ENCODE data around the gene RASGEF1B. TPM values are rescaled to one million over a fixed set of nuclear protein-coding genes. Genes with fewer than 3 reads are reported as not detected.

The RASGEF1B gene
- total RNA-seq, 1 experiment from 2014 or later: 1.4 TPM

GRCh38 chr4:81498551-81499099 is 26.9 kb upstream of the RASGEF1B start:
- no peaks in the 10 kb centered on the region for H3K9me2 ChIP-seq (replicated peaks; ENCODE audit: low read length)
- H3F3A ChIP-seq (ENCODE audit: low read length, unreplicated experiment): no peaks in the 10 kb centered on the region
- TF ChIP-seq EZH2phosphoT487 (IDR thresholded peaks at IDR 0.05; ENCODE audit: borderline replicate concordance, low read length): no peak
- TF ChIP-seq CTCF (conservative IDR thresholded peaks at IDR 0.05; ENCODE audit: low read depth, low read length): no peak
- no peak for TF ChIP-seq EZH2 (IDR thresholded peaks at IDR 0.05; ENCODE audit: low read length, unreplicated experiment)
- no peak overlapping the region for H3K27ac ChIP-seq (ENCODE audit: low read length)
- H3K79me2 ChIP-seq (ENCODE audit: low read length): no peaks in the 10 kb centered on the region
- H3K4me2 ChIP-seq (ENCODE audit: low read length): no peak overlapping the region
- H3K4me1 ChIP-seq (ENCODE audit: insufficient read depth, low read length): no peaks in the 10 kb centered on the region
- ATAC-seq: no peak
- H3K36me3 ChIP-seq (ENCODE audit: low read depth, low read length): no peaks in the 10 kb centered on the region
- ChIA-PET CTCF (no interaction called here), POLR2A (ENCODE audit: unreplicated experiment) (no interaction called here)
- H3K27me3 ChIP-seq (ENCODE audit: low read length): peaks cover 14% of the 10 kb centered on the region
- H2AFZ ChIP-seq (ENCODE audit: low read length): no peak overlapping the region
- no peak for DNase-seq
- intact Hi-C loops (cut with micrococcal nuclease): no loop called here
- H3K9me3 ChIP-seq (ENCODE audit: low read length): no peaks in the 10 kb centered on the region
- H3K4me3 ChIP-seq (ENCODE audit: low read length): no peak overlapping the region
- H3K9ac ChIP-seq (ENCODE audit: low read length): no peak overlapping the region
- BruUV-seq (replicated peaks): no TSS peak
- H4K20me1 ChIP-seq (ENCODE audit: low read length): no peaks in the 10 kb centered on the region

- DNase-seq (no peak), ATAC-seq (no peak)
- Histone ChIP-seq H3K4me3 (ENCODE audit: low read length) (no peak overlapping the region), H4K20me1 (ENCODE audit: low read length) (no peaks in the 10 kb centered on the region), H3K4me2 (ENCODE audit: low read length) (no peak overlapping the region), H3K27me3 (ENCODE audit: low read length) (peaks cover 14% of the 10 kb centered on the region), H3K79me2 (ENCODE audit: low read length) (no peaks in the 10 kb centered on the region), H3K9me2 (replicated peaks; ENCODE audit: low read length) (no peaks in the 10 kb centered on the region), H2AFZ (ENCODE audit: low read length) (no peak overlapping the region), H3F3A (ENCODE audit: low read length, unreplicated experiment) (no peaks in the 10 kb centered on the region), H3K36me3 (ENCODE audit: low read depth, low read length) (no peaks in the 10 kb centered on the region), H3K4me1 (ENCODE audit: insufficient read depth, low read length) (peaks cover 2% of the 10 kb centered on the region; the same call in 1 of the 2 replicates), H3K27ac (ENCODE audit: low read length) (no peak overlapping the region), H3K9me3 (ENCODE audit: low read length) (no peaks in the 10 kb centered on the region), H3K9ac (ENCODE audit: low read length) (no peak overlapping the region)
- POLR2A ChIA-PET (ENCODE audit: unreplicated experiment): no interaction called here
- no TSS peak for BruUV-seq (replicated peaks)
- intact Hi-C loops (cut with micrococcal nuclease): no loop called here
- CTCF ChIA-PET: no interaction called here
- TF ChIP-seq EZH2phosphoT487 (IDR thresholded peaks at IDR 0.05; ENCODE audit: borderline replicate concordance, low read length) (no peak), EZH2 (IDR thresholded peaks at IDR 0.05; ENCODE audit: low read length, unreplicated experiment) (no peak), CTCF (conservative IDR thresholded peaks at IDR 0.05; ENCODE audit: low read depth, low read length) (no peak)
Observed at GRCh38 chr4:81498046-81498445, 26.3 kb upstream of the RASGEF1B start.

GRCh38 chr4:81495345-81495744 is 23.6 kb upstream of the RASGEF1B start:
- intact Hi-C loops (cut with micrococcal nuclease): no loop called here
- no peak for ATAC-seq
- H3K9me3 ChIP-seq (ENCODE audit: low read length): no peaks in the 10 kb centered on the region
- TF ChIP-seq EZH2phosphoT487 (IDR thresholded peaks at IDR 0.05; ENCODE audit: borderline replicate concordance, low read length) (no peak), CTCF (conservative IDR thresholded peaks at IDR 0.05; ENCODE audit: low read depth, low read length) (no peak), EZH2 (IDR thresholded peaks at IDR 0.05; ENCODE audit: low read length, unreplicated experiment) (no peak)
- no peaks in the 10 kb centered on the region for H3F3A ChIP-seq (ENCODE audit: low read length, unreplicated experiment)
- no peak overlapping the region for H3K27ac ChIP-seq (ENCODE audit: low read length)
- no peak overlapping the region for H3K9ac ChIP-seq (ENCODE audit: low read length)
- no peaks in the 10 kb centered on the region for H3K36me3 ChIP-seq (ENCODE audit: low read depth, low read length)
- peaks cover 14% of the 10 kb centered on the region; the same call in 1 of the 2 replicates for H3K4me1 ChIP-seq (ENCODE audit: insufficient read depth, low read length)
- H2AFZ ChIP-seq (ENCODE audit: low read length): no peak overlapping the region
- no TSS peak for BruUV-seq (replicated peaks)
- no peak overlapping the region for H3K4me2 ChIP-seq (ENCODE audit: low read length)
- H3K9me2 ChIP-seq (replicated peaks; ENCODE audit: low read length): no peaks in the 10 kb centered on the region
- no peaks in the 10 kb centered on the region for H3K79me2 ChIP-seq (ENCODE audit: low read length)
- ChIA-PET POLR2A (ENCODE audit: unreplicated experiment) (no interaction called here), CTCF (no interaction called here)
- H3K4me3 ChIP-seq (ENCODE audit: low read length): no peak overlapping the region
- no peaks in the 10 kb centered on the region for H4K20me1 ChIP-seq (ENCODE audit: low read length)
- no peak for DNase-seq
- no peaks in the 10 kb centered on the region for H3K27me3 ChIP-seq (ENCODE audit: low read length)

Data from PC-3 (cell line).